Measurements from ENCODE around the gene ZDHHC11.
"Not testable (repeated sequence)": the region's sequence is repeated elsewhere in the genome, so short reads cannot be mapped to it uniquely, and the experiment has no call there.

DNA sequence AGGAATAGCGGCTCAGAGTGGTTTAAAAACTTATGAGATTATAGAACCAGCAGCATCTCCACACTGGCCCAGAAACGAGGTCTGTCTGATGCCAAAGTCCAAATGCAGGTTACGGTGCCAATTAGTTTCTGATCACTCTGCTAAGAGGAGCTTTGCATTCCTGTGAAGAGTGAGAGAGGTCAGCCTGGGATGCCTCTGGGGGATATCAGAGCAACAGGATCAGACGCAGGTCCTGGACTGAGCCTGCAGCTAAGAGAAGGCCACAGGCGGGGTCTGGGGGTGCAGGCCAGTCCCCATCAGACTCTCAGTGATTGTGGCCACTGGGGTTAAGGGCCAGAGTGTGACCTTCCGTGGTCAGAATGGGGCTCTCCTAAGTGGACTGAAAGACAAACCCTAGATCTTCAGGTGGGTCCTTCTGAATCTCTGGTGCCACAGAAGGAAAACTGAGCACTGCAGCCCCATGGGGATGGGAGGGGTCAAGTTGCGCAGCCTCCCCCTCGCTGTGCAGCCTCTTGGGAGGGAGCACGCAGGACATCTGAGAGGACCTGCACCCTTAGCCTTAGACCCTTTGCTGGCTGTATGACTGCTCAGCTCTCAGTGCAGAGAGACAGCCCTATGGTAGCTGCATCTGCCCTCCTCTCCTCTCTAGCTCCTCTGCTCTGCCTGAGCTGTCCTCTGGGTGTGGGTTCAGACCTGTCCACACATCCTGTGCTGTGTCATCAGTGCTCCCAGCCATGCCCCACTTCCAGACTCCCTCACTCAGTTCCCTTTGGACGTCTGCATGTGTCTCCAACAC is 42.9 kb downstream of the ZDHHC11 start:
- TF ChIP-seq, protein P1, sequence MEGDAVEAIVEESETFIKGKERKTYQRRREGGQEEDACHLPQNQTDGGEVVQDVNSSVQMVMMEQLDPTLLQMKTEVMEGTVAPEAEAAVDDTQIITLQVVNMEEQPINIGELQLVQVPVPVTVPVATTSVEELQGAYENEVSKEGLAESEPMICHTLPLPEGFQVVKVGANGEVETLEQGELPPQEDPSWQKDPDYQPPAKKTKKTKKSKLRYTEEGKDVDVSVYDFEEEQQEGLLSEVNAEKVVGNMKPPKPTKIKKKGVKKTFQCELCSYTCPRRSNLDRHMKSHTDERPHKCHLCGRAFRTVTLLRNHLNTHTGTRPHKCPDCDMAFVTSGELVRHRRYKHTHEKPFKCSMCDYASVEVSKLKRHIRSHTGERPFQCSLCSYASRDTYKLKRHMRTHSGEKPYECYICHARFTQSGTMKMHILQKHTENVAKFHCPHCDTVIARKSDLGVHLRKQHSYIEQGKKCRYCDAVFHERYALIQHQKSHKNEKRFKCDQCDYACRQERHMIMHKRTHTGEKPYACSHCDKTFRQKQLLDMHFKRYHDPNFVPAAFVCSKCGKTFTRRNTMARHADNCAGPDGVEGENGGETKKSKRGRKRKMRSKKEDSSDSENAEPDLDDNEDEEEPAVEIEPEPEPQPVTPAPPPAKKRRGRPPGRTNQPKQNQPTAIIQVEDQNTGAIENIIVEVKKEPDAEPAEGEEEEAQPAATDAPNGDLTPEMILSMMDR (optimal IDR thresholded peaks at IDR 0.05 in 1 of 3, IDR thresholded peaks at IDR 0.05 in 1 of 3, conservative IDR thresholded peaks at IDR 0.05 in 1 of 3; ENCODE audit: extremely low read depth in 1 of 3, insufficient read depth in 2 of 3, low read length in 3 of 3), result not testable (repeated sequence)
- not testable (repeated sequence) for TF ChIP-seq EZH2 (IDR thresholded peaks at IDR 0.05; ENCODE audit: low read length)

All from keratinocyte (primary cell).